ENCODE measurements around the gene SPN. TPM values are rescaled to one million over a fixed set of nuclear protein-coding genes. Genes with fewer than 3 reads are reported as not detected.
A peak's percentile ranks its signal among the peaks of the same experiment; 100 is the strongest.
"Not testable (repeated sequence)": the region's sequence is repeated elsewhere in the genome, so short reads cannot be mapped to it uniquely, and the experiment has no call there.

The SPN gene
- total RNA-seq: 10 to 100 TPM in 1 of 9 donors, 1 to 10 TPM in 6, under 1 TPM in 2; 0.44 to 17.0 (median 1.3) TPM
- polyA plus RNA-seq: 1 to 10 TPM in 1 of 2 donors, under 1 TPM in 1; 0.67 to 1.3 TPM
- long read RNA-seq, donor 1: 0 reads
- long read RNA-seq, donor 2: 0 reads
- long read RNA-seq, donor 3, partial matches to known transcripts: 0 of 1 reads
- long read RNA-seq, donor 3, other reads (novel, unspliced or antisense): 0 of 1 reads

DNA sequence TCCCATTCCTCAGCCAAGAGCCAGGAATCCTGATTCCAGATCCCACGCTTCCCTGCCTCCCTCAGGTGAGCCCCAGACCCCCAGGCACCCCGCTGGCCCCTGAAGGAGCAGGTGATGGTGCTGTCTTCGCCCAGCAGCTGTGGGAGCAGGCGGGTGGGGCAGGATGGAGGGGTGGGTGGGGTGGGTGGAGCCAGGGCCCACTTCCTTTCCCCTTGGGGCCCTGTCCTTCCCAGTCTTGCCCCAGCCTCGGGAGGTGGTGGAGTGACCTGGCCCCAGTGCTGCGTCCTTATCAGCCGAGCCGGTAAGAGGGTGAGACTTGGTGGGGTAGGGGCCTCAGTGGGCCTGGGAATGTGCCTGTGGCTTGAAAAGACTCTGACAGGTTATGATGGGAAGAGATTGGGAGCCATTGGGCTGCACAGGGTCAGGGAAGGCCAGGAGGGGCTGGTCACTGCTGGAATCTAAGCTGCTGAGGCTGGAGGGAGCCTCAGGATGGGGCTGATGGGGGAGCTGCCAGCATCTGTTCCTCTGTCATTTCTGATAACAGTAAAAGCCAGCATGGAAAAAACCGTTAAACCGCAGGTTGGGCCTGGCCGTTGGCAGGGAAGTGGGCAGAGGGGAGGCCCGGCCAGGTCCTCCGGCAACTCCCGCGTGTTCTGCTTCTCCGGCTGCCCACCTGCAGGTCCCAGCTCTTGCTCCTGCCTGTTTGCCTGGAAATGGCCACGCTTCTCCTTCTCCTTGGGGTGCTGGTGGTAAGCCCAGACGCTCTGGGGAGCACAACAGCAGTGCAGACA is at the start of gene SPN:
TSS of gene SPN (plus strand) at position 232 of the 791 bp plus-strand sequence. CDS start at position 714, 482 bp downstream.
- peak within 1 kb of the TSS in 6 of 12 donors; percentile 5 to 61 (median 20) for H3K4me3 ChIP-seq
- H3K9me3 ChIP-seq: no peaks in the 10 kb centered on the region
- peaks cover 0 to 9% (median 0%) of the 10 kb centered on the region in 9 donors for H3K27me3 ChIP-seq
- peak within 1 kb of the TSS in 1 of 12 donors; percentile 82 for H3K27ac ChIP-seq
- intact Hi-C loops (cut with DNase I): no loop called here
- peak in 1 of 4 donors; percentile 10 for ATAC-seq
- 49 to 67% (median 62%) methylated on average over 18 of the region's 18 CpGs for WGBS, 4 donors
- H3K36me3 ChIP-seq: no peaks in the 10 kb centered on the region
- TF ChIP-seq POLR2A (IDR thresholded peaks at IDR 0.05): no peak
- DNase-seq: no peak
- peaks cover 0 to 60% (median 0%) of the 10 kb centered on the region in 12 donors for H3K4me1 ChIP-seq

GRCh38 chr16:29613307-29614057 is 49.6 kb upstream of the SPN start:
- DNase-seq: peak; percentile 82 to 94 (median 86)
- Histone ChIP-seq H3K4me1 (peaks cover 0 to 17% (median 3%) of the 10 kb centered on the region in 12 donors), H3K4me3 (peak overlapping the region; percentile 50 to 86 (median 67)), H3K27ac (peak overlapping the region in 5 of 12 donors; percentile 33 to 75 (median 66))
- ATAC-seq: peak in 3 of 4 donors; percentile 74 to 91 (median 90)
- H3K9me3 ChIP-seq; H3K36me3 ChIP-seq; H3K27me3 ChIP-seq; intact Hi-C loops (cut with DNase I): not testable (repeated sequence)
- WGBS, 4 donors: 0 to 6% (median 4%) methylated on average over 17 to 100 of the region's 100 CpGs
- peak in 1 of 2 donors; percentile 80 for TF ChIP-seq POLR2A (IDR thresholded peaks at IDR 0.05)

- H3K27me3 ChIP-seq; H3K4me3 ChIP-seq; H3K9me3 ChIP-seq; H3K36me3 ChIP-seq; DNase-seq; intact Hi-C loops (cut with DNase I); ATAC-seq: not testable (repeated sequence)
- peak overlapping the region in 1 of 12 donors; percentile 31 for H3K27ac ChIP-seq
- whole genome bisulfite sequencing, 4 donors: 45 to 56% (median 48%) methylated on average over 13 to 22 of the region's 22 CpGs
- H3K4me1 ChIP-seq: peaks cover 0 to 17% (median 3%) of the 10 kb centered on the region in 12 donors
Observed at GRCh38 chr16:29614691-29615314, 48.2 kb upstream of the SPN start.

DNA sequence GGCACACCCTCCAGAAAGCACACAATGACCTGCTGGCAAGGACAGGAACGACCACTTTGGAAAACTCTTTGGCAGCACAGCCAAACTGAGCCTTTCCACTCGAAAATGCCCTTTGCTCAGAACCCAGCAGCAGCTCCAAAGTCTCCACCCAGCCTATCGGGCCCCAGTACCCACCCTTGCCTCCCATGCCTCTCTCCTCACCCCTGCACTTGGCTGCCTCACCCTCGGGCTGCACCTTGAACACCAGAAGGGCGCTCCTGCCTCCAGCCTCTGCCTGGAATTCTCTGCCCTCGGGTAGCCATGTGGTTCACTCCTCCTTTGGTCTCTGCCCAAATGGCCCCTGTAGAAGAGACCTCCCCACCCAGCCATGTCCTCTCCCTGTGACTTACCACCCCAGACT is 46.9 kb upstream of the SPN start:
- intact Hi-C loops (cut with DNase I); H3K27ac ChIP-seq; ATAC-seq; H3K4me3 ChIP-seq; DNase-seq; H3K36me3 ChIP-seq; H3K9me3 ChIP-seq; H3K27me3 ChIP-seq: not testable (repeated sequence)
- 80 to 95% (median 86%) methylated on average over 3 to 5 of the region's 6 CpGs for WGBS, 4 donors
- H3K4me1 ChIP-seq: peaks cover 0 to 17% (median 3%) of the 10 kb centered on the region in 12 donors

GRCh38 chr16:29620591-29620990 is 42.5 kb upstream of the SPN start:
- H3K27me3 ChIP-seq; H3K36me3 ChIP-seq; H3K27ac ChIP-seq; H3K9me3 ChIP-seq; H3K4me1 ChIP-seq; intact Hi-C loops (cut with DNase I); H3K4me3 ChIP-seq; DNase-seq: not testable (repeated sequence)
- TF ChIP-seq, protein P1, sequence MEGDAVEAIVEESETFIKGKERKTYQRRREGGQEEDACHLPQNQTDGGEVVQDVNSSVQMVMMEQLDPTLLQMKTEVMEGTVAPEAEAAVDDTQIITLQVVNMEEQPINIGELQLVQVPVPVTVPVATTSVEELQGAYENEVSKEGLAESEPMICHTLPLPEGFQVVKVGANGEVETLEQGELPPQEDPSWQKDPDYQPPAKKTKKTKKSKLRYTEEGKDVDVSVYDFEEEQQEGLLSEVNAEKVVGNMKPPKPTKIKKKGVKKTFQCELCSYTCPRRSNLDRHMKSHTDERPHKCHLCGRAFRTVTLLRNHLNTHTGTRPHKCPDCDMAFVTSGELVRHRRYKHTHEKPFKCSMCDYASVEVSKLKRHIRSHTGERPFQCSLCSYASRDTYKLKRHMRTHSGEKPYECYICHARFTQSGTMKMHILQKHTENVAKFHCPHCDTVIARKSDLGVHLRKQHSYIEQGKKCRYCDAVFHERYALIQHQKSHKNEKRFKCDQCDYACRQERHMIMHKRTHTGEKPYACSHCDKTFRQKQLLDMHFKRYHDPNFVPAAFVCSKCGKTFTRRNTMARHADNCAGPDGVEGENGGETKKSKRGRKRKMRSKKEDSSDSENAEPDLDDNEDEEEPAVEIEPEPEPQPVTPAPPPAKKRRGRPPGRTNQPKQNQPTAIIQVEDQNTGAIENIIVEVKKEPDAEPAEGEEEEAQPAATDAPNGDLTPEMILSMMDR (IDR thresholded peaks at IDR 0.05): peak in 4 of 12 donors; percentile 5 to 23 (median 13)
- ATAC-seq: peak in 1 of 4 donors; percentile 29
- WGBS, 4 donors: 51 to 77% (median 72%) methylated on average over 2 to 5 of the region's 6 CpGs

- H3K27ac ChIP-seq; DNase-seq; H3K9me3 ChIP-seq; intact Hi-C loops (cut with DNase I); H3K36me3 ChIP-seq; H3K4me3 ChIP-seq; H3K27me3 ChIP-seq: not testable (repeated sequence)
- peak in 1 of 4 donors; percentile 13 for ATAC-seq
- 20 to 80% (median 49%) methylated on average over 1 to 14 of the region's 18 CpGs for WGBS, 4 donors
- H3K4me1 ChIP-seq: peaks cover 0 to 12% (median 0%) of the 10 kb centered on the region in 12 donors
Observed at GRCh38 chr16:29622738-29623137, 40.3 kb upstream of the SPN start.

GRCh38 chr16:29623253-29623652 is 39.8 kb upstream of the SPN start:
- ATAC-seq; DNase-seq; H3K27me3 ChIP-seq; H3K4me3 ChIP-seq; intact Hi-C loops (cut with DNase I); H3K36me3 ChIP-seq; H3K4me1 ChIP-seq; H3K27ac ChIP-seq; H3K9me3 ChIP-seq: not testable (repeated sequence)
- WGBS, 4 donors: 95 to 97% (median 96%) methylated on average over 5 of the region's 5 CpGs

DNA sequence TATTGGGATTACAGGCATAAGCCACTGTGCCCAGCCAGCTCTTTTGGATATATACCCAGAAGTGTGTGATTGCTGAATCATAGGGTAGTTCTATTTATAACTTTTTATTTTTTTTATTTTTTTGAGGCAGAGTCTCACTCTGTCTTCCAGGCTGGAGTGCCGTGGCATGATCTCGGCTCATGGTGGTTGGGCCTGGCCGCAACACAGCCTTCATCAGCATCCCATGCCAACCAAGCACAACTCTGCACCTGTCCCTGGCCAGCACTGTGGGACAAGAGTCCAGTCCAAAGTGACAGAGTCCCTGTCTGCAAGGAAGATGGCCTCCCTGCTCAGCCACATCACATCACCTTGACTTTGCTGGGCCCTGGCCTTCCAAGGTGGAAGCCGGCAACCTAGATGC is 37.9 kb upstream of the SPN start:
- DNase-seq; H3K27me3 ChIP-seq; intact Hi-C loops (cut with DNase I); H3K9me3 ChIP-seq; H3K4me1 ChIP-seq; H3K4me3 ChIP-seq; H3K36me3 ChIP-seq; H3K27ac ChIP-seq: not testable (repeated sequence)
- WGBS, 4 donors: 68 to 70% (median 69%) methylated on average over 3 to 4 of the region's 4 CpGs
- peak in 3 of 4 donors; percentile 37 to 74 (median 50) for ATAC-seq

DNA sequence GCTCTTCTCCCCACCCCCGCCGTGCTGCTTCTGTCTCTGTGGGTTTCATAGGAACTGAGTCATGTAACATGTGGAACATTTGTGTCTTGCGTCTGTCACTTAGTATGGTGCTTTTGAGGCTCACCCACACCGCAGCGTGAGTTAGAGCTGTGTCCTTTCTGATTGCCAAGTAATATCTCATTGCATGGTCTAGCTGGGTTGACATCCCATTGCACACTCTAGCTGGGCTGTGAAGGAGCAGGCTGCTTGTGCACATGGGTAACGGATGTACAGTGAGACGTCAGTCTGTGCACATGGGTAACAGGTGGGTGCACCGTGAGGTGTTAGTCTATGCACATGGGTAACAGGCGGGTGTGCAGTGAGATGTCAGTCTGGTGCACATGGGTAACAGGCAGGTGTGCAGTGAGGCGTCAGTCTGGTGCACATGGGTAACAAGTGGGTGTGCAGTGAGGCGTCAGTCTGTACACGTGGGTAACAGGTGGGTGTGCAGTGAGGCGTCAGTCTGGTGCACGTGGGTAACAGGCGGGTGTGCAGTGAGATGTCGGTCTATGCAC is 36.2 kb upstream of the SPN start:
- H3K4me3 ChIP-seq; DNase-seq; H3K9me3 ChIP-seq; H3K36me3 ChIP-seq; H3K27ac ChIP-seq; H3K27me3 ChIP-seq; intact Hi-C loops (cut with DNase I); H3K4me1 ChIP-seq: not testable (repeated sequence)
- ATAC-seq: peak in 2 of 4 donors; percentile 48 to 51
- WGBS, 4 donors: 78 to 86% (median 82%) methylated on average over 12 to 16 of the region's 16 CpGs
